Measurements from ENCODE around the gene NEGR1.

DNA sequence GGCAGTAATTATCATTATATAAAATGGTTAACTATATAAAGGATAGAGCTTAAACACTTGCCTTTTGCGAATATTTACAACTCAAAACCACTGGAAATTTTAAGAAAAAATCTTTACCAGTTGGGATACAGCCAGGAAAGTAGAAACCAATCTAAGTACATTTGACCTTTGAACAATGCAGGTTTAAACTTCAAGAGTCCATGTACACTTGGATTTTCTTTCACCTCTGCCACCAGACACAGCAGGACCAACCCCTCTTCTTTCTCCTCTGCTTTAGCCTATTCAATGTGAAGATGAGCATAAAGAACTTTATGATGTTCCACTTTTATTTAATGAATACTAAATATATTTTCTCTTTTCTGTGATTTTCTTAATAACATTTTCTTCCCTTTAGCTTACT, 361.1 kb downstream of the NEGR1 start:
- TF ChIP-seq, protein P1, sequence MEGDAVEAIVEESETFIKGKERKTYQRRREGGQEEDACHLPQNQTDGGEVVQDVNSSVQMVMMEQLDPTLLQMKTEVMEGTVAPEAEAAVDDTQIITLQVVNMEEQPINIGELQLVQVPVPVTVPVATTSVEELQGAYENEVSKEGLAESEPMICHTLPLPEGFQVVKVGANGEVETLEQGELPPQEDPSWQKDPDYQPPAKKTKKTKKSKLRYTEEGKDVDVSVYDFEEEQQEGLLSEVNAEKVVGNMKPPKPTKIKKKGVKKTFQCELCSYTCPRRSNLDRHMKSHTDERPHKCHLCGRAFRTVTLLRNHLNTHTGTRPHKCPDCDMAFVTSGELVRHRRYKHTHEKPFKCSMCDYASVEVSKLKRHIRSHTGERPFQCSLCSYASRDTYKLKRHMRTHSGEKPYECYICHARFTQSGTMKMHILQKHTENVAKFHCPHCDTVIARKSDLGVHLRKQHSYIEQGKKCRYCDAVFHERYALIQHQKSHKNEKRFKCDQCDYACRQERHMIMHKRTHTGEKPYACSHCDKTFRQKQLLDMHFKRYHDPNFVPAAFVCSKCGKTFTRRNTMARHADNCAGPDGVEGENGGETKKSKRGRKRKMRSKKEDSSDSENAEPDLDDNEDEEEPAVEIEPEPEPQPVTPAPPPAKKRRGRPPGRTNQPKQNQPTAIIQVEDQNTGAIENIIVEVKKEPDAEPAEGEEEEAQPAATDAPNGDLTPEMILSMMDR (IDR thresholded peaks at IDR 0.05): no peak
- no peak for TF ChIP-seq POLR2A (IDR thresholded peaks at IDR 0.05; ENCODE audit: low read depth)
- TF ChIP-seq POLR2AphosphoS5 (IDR thresholded peaks at IDR 0.05): no peak
